ENCODE measurements around the gene ZNF778.

DNA sequence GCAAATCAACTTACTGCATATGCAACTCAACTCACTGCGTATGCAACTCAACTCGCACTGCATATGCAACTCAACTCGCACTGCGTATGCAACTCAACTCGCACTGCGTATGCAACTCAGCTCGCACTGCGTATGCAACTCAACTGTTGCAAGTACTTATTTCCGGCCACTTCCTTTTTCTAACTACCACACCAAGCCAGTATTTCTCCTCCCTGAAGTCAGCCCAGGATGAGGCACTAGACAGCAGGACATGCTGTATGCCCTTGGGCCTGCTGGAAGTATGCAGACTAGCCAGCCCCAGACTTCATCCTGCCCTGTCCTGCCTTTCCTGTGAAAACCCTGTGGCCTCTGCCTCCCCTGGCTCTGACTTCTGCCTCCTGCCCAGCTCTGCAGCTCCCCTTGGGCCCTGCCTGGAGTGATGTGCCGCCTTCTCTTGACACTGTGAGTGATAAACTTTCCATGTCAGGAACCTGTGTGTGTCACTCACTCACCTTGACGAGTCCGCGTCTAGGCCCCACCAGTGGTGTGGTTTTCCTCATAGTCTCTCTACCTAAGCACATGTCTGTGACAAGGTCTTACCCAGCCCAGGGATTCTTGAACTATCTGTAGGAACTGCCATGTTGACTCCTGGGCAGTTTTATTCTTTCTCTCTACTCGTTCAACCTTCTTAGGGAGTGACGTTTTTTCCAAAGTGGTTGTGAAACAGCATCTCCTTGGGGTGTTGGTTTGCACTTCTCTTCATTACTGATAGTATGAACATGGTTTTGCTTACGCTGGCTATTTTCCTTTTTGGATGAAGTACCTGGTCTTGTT lies 16.4 kb downstream of the ZNF778 start:
- TF ChIP-seq, protein P1, sequence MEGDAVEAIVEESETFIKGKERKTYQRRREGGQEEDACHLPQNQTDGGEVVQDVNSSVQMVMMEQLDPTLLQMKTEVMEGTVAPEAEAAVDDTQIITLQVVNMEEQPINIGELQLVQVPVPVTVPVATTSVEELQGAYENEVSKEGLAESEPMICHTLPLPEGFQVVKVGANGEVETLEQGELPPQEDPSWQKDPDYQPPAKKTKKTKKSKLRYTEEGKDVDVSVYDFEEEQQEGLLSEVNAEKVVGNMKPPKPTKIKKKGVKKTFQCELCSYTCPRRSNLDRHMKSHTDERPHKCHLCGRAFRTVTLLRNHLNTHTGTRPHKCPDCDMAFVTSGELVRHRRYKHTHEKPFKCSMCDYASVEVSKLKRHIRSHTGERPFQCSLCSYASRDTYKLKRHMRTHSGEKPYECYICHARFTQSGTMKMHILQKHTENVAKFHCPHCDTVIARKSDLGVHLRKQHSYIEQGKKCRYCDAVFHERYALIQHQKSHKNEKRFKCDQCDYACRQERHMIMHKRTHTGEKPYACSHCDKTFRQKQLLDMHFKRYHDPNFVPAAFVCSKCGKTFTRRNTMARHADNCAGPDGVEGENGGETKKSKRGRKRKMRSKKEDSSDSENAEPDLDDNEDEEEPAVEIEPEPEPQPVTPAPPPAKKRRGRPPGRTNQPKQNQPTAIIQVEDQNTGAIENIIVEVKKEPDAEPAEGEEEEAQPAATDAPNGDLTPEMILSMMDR (IDR thresholded peaks at IDR 0.05) = no peak
- TF ChIP-seq POLR2A (IDR thresholded peaks at IDR 0.05) = no peak
